ENCODE measurements around the gene RPL22L1.

DNA sequence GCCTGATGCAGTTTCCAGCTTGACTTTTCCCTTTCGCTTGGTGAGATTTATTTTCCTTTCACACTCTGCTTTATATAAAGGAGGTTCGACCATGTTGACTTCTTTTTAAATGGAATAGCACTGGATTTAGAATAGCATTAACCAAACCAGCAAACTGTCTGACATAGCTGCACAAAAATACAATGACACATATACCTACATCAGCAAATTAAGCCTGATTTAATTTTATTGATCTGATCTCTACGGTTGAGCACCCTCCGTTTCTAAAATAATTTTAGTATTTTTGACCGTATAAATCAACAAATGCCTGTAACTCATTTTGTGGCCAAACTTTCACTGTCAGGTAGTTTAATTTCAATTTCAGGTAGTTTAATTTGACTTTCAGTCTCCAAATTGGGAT lies 44.2 kb upstream of the RPL22L1 start:
- TF ChIP-seq, protein P1, sequence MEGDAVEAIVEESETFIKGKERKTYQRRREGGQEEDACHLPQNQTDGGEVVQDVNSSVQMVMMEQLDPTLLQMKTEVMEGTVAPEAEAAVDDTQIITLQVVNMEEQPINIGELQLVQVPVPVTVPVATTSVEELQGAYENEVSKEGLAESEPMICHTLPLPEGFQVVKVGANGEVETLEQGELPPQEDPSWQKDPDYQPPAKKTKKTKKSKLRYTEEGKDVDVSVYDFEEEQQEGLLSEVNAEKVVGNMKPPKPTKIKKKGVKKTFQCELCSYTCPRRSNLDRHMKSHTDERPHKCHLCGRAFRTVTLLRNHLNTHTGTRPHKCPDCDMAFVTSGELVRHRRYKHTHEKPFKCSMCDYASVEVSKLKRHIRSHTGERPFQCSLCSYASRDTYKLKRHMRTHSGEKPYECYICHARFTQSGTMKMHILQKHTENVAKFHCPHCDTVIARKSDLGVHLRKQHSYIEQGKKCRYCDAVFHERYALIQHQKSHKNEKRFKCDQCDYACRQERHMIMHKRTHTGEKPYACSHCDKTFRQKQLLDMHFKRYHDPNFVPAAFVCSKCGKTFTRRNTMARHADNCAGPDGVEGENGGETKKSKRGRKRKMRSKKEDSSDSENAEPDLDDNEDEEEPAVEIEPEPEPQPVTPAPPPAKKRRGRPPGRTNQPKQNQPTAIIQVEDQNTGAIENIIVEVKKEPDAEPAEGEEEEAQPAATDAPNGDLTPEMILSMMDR (IDR thresholded peaks at IDR 0.05; ENCODE audit: insufficient read depth, low read depth, low read length) = no peak
- TF ChIP-seq EZH2 (IDR thresholded peaks at IDR 0.05; ENCODE audit: insufficient read depth, low read length) = no peak
